ENCODE measurements around the gene GNG13.
A peak's percentile ranks its signal among the peaks of the same experiment; 100 is the strongest.

The GNG13 gene

GRCh38 chr16:833411-833810 lies 32.9 kb upstream of the GNG13 start:
- Mint-ChIP-seq H3K36me3 (ENCODE audit: low read depth) (peaks cover 3% of the 10 kb centered on the region), H3K4me3 (no peak overlapping the region), H3K9me3 (peaks cover 27% of the 10 kb centered on the region), H3K4me1 (no peaks in the 10 kb centered on the region), H3K27me3 (ENCODE audit: low read depth) (peaks cover 30% of the 10 kb centered on the region), H3K27ac (no peak overlapping the region)
- no peak for TF ChIP-seq CTCF (IDR thresholded peaks at IDR 0.05; ENCODE audit: unreplicated experiment in 3 of 3)

- Mint-ChIP-seq H3K4me3 (no peak overlapping the region), H3K9me3 (peaks cover 23% of the 10 kb centered on the region), H3K4me1 (no peaks in the 10 kb centered on the region), H3K27me3 (ENCODE audit: low read depth) (peaks cover 32% of the 10 kb centered on the region), H3K36me3 (ENCODE audit: low read depth) (no peaks in the 10 kb centered on the region), H3K27ac (no peak overlapping the region)
- no peak for TF ChIP-seq CTCF (IDR thresholded peaks at IDR 0.05; ENCODE audit: unreplicated experiment in 3 of 3)
These were observed 32.3 kb upstream of the GNG13 start for GRCh38 chr16:832652-833336.

GRCh38 chr16:831571-832413 lies 31.3 kb upstream of the GNG13 start:
- H3K4me3 Mint-ChIP-seq: no peak overlapping the region
- peaks cover 19% of the 10 kb centered on the region for H3K9me3 Mint-ChIP-seq
- no peaks in the 10 kb centered on the region for H3K36me3 Mint-ChIP-seq (ENCODE audit: low read depth)
- H3K4me1 Mint-ChIP-seq: no peaks in the 10 kb centered on the region
- peaks cover 36% of the 10 kb centered on the region for H3K27me3 Mint-ChIP-seq (ENCODE audit: low read depth)
- H3K27ac Mint-ChIP-seq: no peak overlapping the region
- TF ChIP-seq CTCF (IDR thresholded peaks at IDR 0.05; ENCODE audit: unreplicated experiment in 3 of 3): no peak

- H3K27ac Mint-ChIP-seq: no peak overlapping the region
- no peak for TF ChIP-seq CTCF (IDR thresholded peaks at IDR 0.05; ENCODE audit: unreplicated experiment in 3 of 3)
- H3K9me3 Mint-ChIP-seq: peaks cover 12% of the 10 kb centered on the region
- no peaks in the 10 kb centered on the region for H3K36me3 Mint-ChIP-seq (ENCODE audit: low read depth)
- H3K4me3 Mint-ChIP-seq: no peak overlapping the region
- peaks cover 37% of the 10 kb centered on the region for H3K27me3 Mint-ChIP-seq (ENCODE audit: low read depth)
- peaks cover under 1% of the 10 kb centered on the region for H3K4me1 Mint-ChIP-seq
These were observed 30.5 kb upstream of the GNG13 start for GRCh38 chr16:830871-831570.

- H3K27me3 Mint-ChIP-seq (ENCODE audit: low read depth): peaks cover 39% of the 10 kb centered on the region
- H3K36me3 Mint-ChIP-seq (ENCODE audit: low read depth): no peaks in the 10 kb centered on the region
- H3K9me3 Mint-ChIP-seq: peaks cover 11% of the 10 kb centered on the region
- H3K4me1 Mint-ChIP-seq: peaks cover 7% of the 10 kb centered on the region
- H3K4me3 Mint-ChIP-seq: peak overlapping the region in 2 of 3 experiments; percentile 8 to 21
- no peak for TF ChIP-seq CTCF (IDR thresholded peaks at IDR 0.05; ENCODE audit: unreplicated experiment in 3 of 3)
- no peak overlapping the region for H3K27ac Mint-ChIP-seq
These were observed 29.8 kb upstream of the GNG13 start for GRCh38 chr16:830107-830870.
